Stimulated activated CD8-positive, alpha-beta memory T cell treated with anti-CD3 and anti-CD28 coated beads, Interleukin-4, amount 100 ng/mL, for 24 hours (primary cell): Measurements from ENCODE around the gene ETHE1.
"Not testable (repeated sequence)": the region's sequence is repeated elsewhere in the genome, so short reads cannot be mapped to it uniquely, and the experiment has no call there.

Source experiments
- DNase-seq: peaks from one replicate; pipeline ENCODE4 v3.0.0-alpha.2; 2020; ENCODE audit warnings: low read depth

Gene ETHE1

GRCh38 chr19:43551399-43552197, 24.6 kb upstream of the ETHE1 start:
- DNase-seq, result no peak

- DNase-seq, result no peak
Observed at GRCh38 chr19:43548706-43549105, 21.7 kb upstream of the ETHE1 start.

GRCh38 chr19:43547926-43548325, 20.9 kb upstream of the ETHE1 start:
- DNase-seq, result not testable (repeated sequence)

- DNase-seq, result no peak
Observed at GRCh38 chr19:43546581-43546980, 19.6 kb upstream of the ETHE1 start.

- no peak for DNase-seq
Observed at GRCh38 chr19:43545981-43546380, 19.0 kb upstream of the ETHE1 start.

GRCh38 chr19:43545276-43545675, 18.3 kb upstream of the ETHE1 start:
- no peak for DNase-seq

- DNase-seq, result no peak
Observed at GRCh38 chr19:43544077-43544476, 17.1 kb upstream of the ETHE1 start.

GRCh38 chr19:43541920-43542650, 15.1 kb upstream of the ETHE1 start:
- DNase-seq, result no peak

GRCh38 chr19:43540381-43540780, 13.4 kb upstream of the ETHE1 start:
- no peak for DNase-seq

- no peak for DNase-seq
Observed at GRCh38 chr19:43538922-43539321, 11.9 kb upstream of the ETHE1 start.

GRCh38 chr19:43534816-43535761, 8.1 kb upstream of the ETHE1 start:
- DNase-seq, result no peak

- no peak for DNase-seq
Observed at GRCh38 chr19:43534305-43534815, 7.4 kb upstream of the ETHE1 start.

GRCh38 chr19:43533546-43534304, 6.7 kb upstream of the ETHE1 start:
- DNase-seq, result peak; percentile 92

- peak; percentile 86 for DNase-seq
Observed at GRCh38 chr19:43532962-43533545, 6.1 kb upstream of the ETHE1 start, which contains the start of gene ZNF575. Gene ZNF575, plus strand, starts transcription at chr19:43533188. Its CDS starts 1,235 bp downstream, at chr19:43534423.

- DNase-seq, result no peak
Observed at GRCh38 chr19:43532571-43532961, 5.6 kb upstream of the ETHE1 start.

- DNase-seq, result no peak
Observed at GRCh38 chr19:43527860-43528622, 1.0 kb upstream of the ETHE1 start.

GRCh38 chr19:43525836-43526771, 897 bp downstream of the ETHE1 start:
- no peak for DNase-seq

- no peak for DNase-seq
Observed at GRCh38 chr19:43524922-43525835, 1.8 kb downstream of the ETHE1 start.
